ENCODE data around the gene TERT.

The TERT gene

DNA sequence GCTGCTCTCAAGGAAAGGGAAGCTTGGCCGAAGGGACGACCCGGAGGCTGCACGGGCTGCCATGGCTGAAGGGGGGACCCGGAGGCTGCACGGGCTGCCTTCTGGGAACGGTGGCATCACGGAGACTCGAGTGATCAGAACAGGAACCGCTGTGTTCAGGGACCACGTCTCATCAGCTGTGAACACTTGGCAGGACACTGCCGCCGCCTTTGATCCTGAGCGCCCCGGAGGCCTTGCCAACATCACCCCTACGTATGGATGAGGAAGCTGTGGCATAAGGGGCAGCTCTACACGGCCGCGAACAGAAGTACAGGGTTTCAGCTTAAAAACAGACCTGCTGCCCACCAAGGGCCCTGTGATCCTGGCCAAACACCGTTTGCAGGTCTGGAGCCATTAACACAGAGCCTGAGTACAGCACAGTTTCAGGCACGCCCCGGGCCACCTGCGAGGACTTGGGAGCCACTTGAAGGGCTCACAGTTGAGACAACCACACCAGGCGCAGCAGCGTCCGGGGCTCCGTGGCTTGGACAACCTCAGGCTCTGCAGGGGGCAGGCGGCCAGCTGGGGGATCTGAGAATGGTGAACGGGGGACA, 23.9 kb upstream of the TERT start:
- DNase-seq (ENCODE audit: low read depth) = no peak

DNA sequence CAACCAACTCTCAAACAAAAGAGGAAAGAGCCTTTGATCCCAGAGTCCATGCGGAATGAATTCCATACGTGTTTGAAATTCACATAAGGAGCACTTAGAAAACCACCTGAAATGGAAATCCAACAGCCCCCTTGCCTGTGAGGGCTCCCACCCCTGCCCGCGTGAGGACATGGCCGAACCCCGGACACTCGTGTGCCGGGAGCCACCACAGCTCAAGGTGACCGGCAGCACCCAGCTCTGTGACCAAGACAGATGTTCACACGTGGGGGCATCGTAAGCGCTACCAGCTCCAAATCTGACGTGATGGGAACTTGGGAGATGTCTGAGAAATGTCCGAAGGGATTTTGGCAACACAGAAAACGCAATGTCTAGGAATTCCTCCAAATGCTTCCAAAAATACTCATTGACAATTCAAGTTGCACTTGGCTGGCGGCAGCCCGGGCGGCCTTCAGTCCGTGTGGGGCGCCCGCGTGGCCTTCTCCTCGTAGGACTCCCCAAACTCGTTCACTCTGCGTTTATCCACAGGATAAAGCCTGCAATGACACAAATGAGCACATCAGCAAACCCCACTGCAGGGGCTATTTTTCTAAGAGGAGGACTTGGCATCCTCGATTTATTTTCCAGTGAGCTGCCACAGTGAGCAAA, 23.2 kb upstream of the TERT start:
- no peak for DNase-seq (ENCODE audit: low read depth)

DNA sequence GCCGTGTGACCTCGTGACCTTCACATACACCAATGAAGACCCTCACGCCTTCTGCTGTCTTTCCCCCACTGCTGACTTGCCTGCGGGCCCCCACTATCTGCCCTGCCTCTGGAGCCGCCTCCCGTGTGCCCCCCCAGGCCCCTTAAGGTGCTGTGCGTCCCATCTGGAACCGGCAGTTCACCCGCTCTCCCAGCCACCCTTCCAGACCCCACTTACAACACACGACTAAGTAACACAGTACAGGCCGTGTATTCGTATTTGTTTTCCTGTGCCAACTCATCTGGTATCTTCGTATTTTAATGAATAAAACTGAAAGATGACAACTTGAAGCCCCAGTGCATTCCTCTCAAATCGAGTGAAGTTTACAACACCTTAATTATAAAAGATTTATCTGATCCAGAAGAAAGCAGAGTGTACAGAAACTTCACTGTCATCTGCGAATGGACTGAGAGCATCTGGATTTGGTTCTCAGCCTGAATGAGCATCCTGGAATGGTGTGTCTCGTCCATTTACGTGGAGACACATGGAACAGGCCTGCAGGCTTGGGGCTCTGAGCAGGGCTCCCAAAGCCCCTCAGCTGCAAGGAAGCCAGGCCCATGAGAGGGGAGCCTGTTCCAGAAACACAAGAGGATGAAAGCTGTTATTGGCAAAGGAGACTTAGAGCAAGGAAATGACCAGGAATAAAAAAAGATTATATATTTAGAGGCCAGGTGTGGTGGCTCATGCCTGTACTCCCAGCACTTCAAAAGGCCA, 21.9 kb upstream of the TERT start:
- no peak for DNase-seq (ENCODE audit: low read depth)

DNA sequence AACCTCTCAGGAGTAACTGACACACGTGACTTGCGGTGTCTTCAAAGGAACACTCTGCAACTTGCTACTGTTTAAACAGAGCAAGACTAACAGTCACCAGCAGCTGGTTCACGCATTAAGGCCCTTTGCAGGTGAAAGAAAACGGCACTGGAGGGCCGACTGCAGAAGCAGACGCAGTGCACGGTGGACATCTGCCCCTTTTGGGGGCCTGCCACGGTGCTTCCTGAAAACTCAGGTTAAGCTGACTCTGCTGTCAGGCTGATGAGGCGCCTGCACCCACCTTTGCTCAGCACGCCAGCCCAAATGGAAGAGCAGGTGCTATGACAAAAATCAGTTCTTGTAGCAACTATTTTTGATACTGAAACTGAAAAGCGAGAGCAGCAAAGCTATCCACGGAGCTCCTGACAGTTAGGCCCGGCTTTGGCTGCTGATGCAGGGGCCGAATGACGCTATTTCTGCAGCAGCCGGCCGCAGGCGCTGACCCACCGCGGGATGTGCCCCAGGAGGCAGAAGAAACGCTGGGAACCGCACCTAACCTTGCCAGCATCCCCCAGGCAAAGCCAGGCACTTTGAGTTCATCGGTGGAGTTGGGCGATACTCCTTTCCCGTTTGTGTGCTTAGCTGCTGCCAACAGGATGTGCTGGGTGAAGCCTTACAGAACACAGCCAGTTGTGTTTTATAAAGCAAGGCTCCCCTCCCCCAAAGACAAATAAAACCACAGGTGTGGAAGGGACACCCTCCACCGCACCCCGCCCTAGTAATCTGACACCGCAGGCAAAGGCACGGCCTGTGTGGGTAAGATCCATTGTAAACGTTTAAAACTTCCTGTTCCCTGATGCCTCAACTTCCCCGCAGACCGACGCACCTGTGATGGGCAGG, 21.1 kb upstream of the TERT start:
- no peak for DNase-seq (ENCODE audit: low read depth)

DNA sequence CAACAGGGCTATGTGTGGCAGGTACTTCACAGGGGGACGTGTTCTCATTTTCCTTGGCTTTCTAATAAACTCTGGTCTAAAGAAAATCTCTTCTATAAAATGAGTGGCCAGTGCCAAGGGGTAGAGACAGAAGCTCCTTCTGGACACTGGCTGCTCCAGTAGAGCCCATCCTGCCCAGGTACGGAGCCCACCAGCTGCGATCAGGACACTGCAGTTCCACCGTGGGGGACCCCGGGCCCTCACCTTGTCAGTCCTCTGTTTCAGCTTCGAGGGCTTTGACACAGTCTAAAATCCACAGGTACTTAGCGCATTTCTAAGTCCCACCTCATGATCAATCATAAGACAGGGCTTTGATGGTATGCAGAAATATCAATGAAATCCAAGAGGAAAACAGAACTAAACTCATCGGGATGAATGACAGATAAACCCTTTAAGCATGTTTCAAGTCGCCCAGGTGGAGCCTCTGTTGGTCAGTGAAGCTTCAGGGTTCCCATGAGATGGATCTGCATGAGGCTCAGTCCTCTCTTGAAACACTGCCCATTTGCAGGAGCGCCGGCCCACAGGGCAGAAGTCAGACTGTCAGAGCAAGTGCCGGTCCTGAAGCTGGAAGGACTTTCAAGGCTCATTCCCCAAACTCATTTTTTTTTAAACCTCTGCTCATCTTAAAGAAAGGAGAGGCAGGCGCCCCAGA, 20.3 kb upstream of the TERT start:
- no peak for DNase-seq (ENCODE audit: low read depth)

DNA sequence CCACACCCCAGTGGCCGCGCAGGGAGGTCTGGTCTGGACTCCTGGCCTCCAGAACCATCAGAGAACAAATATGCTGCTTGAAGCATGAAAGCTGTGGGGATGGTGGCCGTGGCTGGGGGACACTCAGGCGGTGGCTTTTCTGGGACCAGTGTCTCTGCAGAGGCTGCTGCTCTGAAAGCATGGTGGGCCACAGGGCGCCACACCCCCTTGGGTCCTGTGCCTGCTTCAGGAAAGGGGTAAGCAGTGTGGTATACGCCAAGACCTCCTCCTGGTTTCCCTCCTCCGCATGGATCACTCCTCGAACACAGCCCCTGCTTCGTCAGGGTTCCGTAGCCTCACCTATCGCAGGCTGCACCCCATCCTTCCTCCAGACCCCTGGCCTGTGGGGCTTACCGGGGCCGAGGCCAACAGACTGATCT, 19.7 kb upstream of the TERT start:
- DNase-seq (ENCODE audit: low read depth) = no peak

DNA sequence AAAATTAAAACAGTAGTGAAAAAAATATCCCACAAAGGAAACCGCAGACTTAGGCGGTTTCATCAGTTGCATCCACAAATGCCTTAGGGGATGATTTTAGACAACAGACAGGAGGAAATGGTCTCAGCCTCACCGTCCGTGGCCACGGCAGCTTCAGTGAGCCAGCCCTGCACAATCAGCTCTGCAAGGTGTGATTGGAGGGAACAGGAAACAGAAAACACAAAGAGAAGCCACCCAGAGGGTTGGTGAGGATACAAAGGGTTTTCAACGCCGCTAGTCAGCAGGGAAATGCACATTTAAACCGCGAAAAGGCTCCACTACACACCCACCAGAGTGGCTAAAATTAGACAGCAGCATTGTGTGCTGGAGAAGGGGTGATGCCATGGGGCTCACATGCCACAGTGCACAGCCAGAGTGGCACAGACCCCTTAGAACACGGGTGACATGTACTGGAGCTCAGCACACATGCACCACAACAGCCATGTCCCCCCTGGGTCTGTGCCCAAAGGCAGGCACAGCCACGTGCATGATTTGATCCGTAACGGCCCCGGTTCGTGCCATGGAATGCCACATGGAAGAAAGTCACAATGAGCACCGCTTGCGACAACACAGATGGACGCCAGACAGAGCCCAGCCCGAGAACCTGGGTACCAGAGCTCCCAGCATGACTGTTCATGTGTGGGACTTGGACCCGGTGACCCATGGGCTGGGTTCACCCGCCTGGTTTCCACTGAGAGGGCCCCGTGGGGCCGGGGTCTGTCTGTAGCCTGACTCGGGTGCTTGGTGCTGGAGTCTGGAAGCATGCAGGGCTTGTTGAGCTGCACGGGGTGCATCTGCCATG, 18.3 kb upstream of the TERT start:
- DNase-seq (ENCODE audit: low read depth) = no peak

DNA sequence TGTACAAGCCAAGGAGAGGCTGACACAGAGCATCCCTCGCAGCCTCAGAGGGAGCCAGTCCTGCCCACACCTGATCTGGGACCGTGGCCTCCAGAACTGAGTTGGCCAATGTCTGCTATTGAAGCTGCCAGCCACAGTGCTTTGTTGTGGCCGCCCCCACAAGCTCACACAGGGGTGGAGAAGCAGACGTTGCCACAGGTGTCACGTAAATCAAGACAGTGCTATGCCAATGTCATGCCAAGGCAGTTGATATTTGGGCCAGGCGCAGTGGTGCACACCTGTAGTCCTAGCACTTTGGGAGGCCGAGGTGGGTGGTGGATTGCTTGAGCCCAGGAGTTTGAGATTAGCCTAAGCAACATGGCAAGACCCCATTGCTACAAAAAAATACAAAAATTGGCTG, 17.3 kb upstream of the TERT start:
- DNase-seq (ENCODE audit: low read depth) = no peak

DNA sequence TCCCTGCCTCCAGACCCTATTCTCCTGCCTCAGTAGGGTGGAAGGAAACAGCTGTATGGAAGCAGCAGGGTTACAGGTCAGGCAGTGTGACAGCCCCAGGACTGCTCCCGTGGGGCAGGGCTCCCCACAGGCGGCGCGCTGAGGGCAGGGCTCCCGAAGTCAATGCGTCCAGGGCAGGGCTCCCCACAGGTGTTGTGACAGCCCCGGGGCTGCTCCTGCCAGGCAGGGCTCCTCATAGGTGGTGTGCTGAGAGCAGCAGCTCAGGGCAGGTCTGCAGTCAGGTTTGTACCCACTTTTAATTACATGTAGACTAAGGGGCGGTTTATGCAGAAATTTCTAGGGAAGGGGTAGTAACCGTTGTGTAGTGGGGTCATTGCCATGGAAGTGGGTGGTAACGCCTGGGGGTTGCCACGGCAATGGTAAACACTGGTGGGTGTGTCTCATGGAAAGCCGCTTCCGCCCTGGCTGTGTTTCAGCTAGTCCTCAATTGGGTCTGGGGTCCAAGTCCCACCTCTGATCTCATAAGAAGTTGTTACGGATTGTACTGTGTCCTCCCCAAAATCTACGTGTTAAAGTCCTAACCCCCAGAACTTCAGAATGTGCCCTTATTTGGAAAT, 16.7 kb upstream of the TERT start:
- DNase-seq (ENCODE audit: low read depth) = no peak

DNA sequence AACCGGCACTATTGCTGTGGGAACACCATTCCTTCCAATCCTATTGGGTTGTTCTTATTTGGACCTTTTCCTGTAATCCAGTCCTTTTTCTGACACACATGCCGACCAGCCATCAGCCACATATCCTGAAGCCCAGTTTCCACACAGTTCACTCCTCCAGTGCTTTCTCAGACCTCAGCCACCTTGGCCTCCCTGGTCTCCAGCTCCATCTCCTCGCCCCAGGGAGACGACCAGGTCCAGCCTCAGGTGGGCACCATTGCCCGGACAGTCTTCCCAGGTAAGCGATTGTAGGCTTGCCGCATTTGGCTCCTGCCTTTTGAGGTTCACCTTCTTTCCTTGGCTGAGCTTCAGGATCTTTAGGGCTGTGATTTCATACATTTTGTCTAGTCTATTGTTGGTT, 15.2 kb upstream of the TERT start:
- DNase-seq (ENCODE audit: low read depth) = no peak

DNA sequence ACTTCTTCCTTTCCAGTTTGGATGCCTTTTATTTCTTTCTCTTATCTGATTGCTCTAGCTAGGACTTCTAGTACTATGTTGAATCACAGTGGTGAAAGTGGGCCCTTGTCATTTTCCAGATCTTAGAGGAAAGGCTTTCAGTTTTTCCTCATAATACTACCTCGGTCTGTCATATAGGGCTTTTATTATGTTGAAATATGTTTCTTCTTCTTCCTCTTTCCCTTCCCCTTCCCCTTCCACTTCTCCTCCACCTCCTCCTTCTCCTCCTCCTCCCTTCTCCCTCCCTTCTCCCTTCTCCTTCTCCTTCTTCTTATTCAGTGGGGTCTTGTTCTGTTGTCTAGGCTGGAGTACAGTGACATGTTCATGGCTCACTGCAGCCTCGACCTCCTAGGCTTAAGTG, 9.2 kb upstream of the TERT start:
- no peak for DNase-seq (ENCODE audit: low read depth)

DNA sequence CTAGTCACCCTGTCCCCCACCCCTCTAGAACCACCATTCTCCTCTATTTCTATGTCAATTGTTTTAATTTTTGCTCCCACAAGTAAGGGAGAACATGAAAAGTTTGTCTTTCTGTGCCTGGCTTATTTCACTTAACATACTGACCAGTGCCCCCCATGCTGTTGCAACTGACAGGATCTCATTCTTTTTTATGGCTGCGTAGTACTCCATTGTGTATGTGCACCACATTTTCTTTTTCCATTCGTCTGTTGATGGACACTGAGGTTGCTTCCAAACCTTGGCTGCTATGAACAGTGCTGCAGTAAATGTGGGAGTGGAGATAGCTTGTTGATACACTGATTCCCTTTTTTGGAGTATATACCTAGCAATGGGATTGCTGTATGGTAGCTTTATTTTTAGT, 7.4 kb upstream of the TERT start:
- DNase-seq (ENCODE audit: low read depth) = no peak

DNA sequence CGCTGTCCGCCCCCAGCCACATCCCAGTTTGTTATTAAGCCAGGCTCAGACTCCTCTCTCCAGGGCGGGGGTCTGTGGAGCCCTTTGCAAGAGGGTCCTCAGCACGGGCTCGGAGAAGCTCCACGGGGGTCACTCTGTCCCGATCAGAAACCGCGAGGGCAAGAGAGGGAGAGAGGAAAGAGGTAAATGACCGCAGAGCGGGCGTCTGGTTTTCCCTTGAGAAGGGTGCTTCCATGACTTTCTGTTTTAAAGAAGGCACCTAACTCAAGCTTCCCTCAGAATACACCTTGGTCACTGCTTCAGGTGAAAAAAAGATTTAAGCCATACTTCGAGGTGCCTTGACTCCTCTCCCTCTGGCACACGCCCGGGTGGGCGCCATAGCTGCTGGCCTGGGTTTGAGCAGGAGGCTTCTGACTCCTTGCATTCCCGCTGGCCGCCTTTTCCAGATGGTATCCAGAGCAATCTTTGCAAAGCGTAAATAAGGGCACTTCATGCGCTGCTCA, 5.8 kb upstream of the TERT start:
- no peak for DNase-seq (ENCODE audit: low read depth)

DNA sequence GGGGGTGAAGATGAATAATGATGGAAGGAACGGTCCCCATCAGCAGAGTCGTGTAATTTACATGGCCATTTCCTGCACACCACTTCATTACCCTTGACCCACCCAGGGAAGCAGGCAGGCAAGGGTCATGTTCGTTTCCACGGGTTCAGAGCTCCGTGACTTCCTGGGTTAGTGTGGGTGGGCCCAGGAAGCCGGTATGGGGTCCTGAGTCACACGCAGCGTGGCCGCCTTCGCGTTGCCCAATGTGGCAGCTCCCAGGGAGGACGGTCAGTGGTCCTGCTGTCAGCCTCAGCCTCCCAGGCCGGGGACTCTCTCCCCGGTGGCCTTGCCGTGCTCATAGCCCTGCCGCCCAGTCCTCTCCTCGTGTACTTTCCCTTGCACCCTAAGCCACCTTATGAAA, 5.1 kb upstream of the TERT start:
- DNase-seq (ENCODE audit: low read depth) = no peak

DNA sequence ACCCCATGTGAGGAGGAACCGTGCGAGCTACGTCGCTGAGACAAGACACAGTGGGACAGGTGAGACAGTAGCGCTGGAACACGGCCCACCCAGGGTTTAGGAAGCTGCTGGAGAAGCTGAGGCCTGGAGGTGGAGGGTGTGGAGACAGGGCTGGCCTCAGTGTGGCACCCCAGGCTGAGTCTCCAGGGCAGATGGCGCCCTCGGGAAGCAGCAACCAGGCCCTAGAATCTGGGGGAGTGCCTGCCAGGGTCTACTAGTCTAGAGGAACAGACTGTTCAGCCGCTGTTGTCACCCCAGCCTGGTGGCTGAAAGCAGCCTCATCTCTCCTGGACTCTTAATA, 4.6 kb upstream of the TERT start:
- no peak for DNase-seq (ENCODE audit: low read depth)

DNA sequence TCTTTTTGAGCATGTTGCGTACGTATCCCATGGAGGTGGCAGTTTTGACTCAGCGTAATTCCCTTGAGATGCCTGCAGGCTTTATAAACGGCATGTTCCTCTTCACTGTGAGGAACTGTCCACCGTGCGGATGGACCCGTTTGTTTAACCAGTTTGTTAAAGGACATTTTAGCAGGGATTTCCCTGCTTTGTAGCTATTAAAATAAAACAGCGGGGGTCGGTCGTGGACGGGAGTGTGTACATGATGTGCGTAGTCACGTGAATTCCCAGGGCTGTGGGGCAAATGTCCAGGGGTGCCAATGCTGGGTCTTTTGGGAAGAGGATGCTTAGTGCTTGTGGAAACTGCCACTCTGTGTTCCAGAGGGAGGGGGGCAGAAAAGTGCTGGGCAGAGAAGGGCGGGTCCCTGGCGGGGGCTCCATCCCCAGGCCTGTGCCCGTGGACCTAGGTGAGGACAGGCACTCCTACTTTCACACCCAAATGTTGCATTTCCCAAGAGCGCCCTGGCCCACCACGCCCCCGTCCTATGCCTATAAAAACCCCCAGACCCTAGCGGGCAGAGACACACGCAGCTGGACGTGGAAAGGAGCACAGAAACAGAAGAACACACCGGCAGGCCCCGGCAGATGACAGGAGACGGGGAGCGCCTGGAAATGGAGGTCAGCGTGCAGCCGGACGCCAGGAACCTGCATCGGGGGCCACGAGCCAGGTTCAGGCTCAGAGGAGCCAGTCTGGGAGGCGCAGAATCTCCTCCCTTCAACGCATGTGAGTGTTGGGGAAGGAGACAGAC, 4.0 kb upstream of the TERT start:
- no peak for DNase-seq (ENCODE audit: low read depth)

DNA sequence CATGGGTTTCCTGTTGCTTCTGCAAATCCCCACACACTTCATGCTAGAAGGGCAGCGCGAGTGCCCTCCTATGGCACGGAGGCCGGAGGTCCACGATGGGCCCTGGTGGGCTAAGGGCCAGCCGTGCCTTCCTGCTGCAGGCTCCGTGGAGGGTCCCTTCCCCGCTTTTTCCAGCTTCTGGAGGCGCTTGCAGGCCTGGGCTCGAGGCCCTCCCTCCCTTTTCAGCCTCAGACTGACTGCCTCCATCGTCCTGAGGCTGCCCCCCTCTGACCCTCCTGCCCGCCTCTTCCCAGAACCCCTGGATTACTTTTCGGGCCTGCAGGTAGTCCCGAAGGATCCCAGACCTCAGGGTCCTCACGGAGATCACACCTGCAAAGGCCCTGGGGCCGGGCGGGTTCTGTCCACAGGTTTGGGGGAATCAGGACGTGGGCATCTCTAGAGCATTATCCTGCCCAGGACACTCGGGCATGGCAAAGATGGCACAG, 3.2 kb upstream of the TERT start:
- DNase-seq (ENCODE audit: low read depth) = no peak

DNA sequence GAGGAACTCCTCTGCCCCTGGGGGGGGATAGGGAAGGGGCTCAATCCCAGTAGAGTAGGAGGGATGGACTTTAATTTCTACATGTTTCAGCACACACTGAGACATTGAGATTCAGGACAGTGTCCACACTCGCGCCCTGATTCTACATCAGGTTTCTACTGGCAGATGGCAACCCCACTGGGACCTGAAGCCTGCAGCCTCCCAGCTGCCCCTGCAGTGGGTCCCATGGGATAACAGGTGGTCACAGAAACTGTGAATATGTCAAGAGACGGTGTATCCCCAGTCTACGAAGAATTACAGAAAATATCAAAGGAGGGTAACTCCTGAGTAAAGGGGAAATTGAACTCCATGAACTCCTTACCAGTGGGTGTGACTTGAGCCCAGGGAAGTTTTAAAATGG, 2.4 kb upstream of the TERT start:
- DNase-seq (ENCODE audit: low read depth) = no peak

DNA sequence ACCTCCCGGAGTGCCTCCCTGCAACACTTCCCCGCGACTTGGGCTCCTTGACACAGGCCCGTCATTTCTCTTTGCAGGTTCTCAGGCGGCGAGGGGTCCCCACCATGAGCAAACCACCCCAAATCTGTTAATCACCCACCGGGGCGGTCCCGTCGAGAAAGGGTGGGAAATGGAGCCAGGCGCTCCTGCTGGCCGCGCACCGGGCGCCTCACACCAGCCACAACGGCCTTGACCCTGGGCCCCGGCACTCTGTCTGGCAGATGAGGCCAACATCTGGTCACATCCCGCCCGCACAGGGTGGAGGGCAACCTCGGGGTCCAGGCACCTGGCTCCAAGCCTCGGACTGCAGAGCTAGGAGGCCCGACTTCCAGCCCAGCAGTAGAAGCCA, 776 bp upstream of the TERT start:
- no peak for DNase-seq (ENCODE audit: low read depth)
